Astrocyte (in vitro differentiated cells and primary cell): ENCODE measurements around the gene MAP1LC3C. TPM values are rescaled to one million over a fixed set of nuclear protein-coding genes. Genes with fewer than 3 reads are reported as not detected.

Experiments used
- DNase-seq: peaks from one replicate; pipeline ENCODE4 v3.0.0-alpha.2; 2010; ENCODE audit warnings: low read depth
- FAIRE-seq: peaks from 2 replicates; lab custom pipeline; 2011; peaks lifted over from hg19 to GRCh38; lab: Jason Lieb, UNC
- H2AFZ ChIP-seq: 2 replicates; pipeline ENCODE4 v1.6.0; 2012; ENCODE audit warnings: low read depth, low read length, inconsistent platforms
- H3K27ac ChIP-seq: 2 replicates; pipeline ENCODE4 v1.5.1; 2011; ENCODE audit warnings: low read depth, low read length, inconsistent platforms
- H3K27me3 ChIP-seq: 2 replicates; pipeline ENCODE4 v1.6.0; 2011; ENCODE audit warnings: low read length, inconsistent platforms; ENCODE audit not compliant: insufficient read depth
- H3K36me3 ChIP-seq: 2 replicates; pipeline ENCODE4 v1.5.1; 2011; ENCODE audit warnings: low read length, inconsistent platforms; ENCODE audit not compliant: insufficient read depth
- H3K4me1 ChIP-seq: 2 replicates; pipeline ENCODE4 v1.5.1; 2011; ENCODE audit warnings: low read length, inconsistent platforms; ENCODE audit not compliant: insufficient read depth
- H3K4me2 ChIP-seq: 2 replicates; pipeline ENCODE4 v1.6.0; 2012; ENCODE audit warnings: low read length, inconsistent platforms
- H3K4me3 ChIP-seq: 2 replicates; pipeline ENCODE4 v1.5.1; 2011; ENCODE audit warnings: low read depth, mild to moderate bottlenecking, low read length, inconsistent platforms; ENCODE audit not compliant: insufficient read depth
- H3K79me2 ChIP-seq: 2 replicates; pipeline ENCODE4 v1.6.0; 2012; ENCODE audit warnings: mild to moderate bottlenecking, low read length, inconsistent platforms; ENCODE audit not compliant: insufficient read depth
- H3K9ac ChIP-seq: 2 replicates; pipeline ENCODE4 v1.6.0; 2012; ENCODE audit warnings: mild to moderate bottlenecking, low read length, inconsistent platforms
- H3K9me3 ChIP-seq: 2 replicates; pipeline ENCODE4 v1.5.1; 2012; ENCODE audit warnings: low read depth, mild to moderate bottlenecking, low read length, inconsistent platforms; ENCODE audit not compliant: insufficient read depth
- H4K20me1 ChIP-seq: 2 replicates; pipeline ENCODE4 v1.6.0; 2012; ENCODE audit warnings: low read length, inconsistent platforms; ENCODE audit not compliant: insufficient read depth
- H3K27ac Mint-ChIP-seq: one replicate; pipeline ENCODE4 v1.8.0; 2021; ENCODE audit warnings: mild to moderate bottlenecking, mixed read lengths; ENCODE audit not compliant: unreplicated experiment
- H3K27me3 Mint-ChIP-seq: one replicate; pipeline ENCODE4 v1.8.0; 2021; ENCODE audit warnings: low read depth, mixed read lengths; ENCODE audit not compliant: unreplicated experiment
- H3K36me3 Mint-ChIP-seq: one replicate; pipeline ENCODE4 v1.8.0; 2021; ENCODE audit warnings: low read depth, mixed read lengths; ENCODE audit not compliant: unreplicated experiment
- H3K4me1 Mint-ChIP-seq: one replicate; pipeline ENCODE4 v1.8.0; 2021; ENCODE audit warnings: low read depth, mixed read lengths; ENCODE audit not compliant: unreplicated experiment
- H3K4me3 Mint-ChIP-seq: one replicate; pipeline ENCODE4 v1.8.0; 2021; ENCODE audit warnings: mild to moderate bottlenecking, moderate library complexity, mixed read lengths; ENCODE audit not compliant: unreplicated experiment
- H3K9me3 Mint-ChIP-seq: one replicate; pipeline ENCODE4 v1.8.0; 2021; ENCODE audit warnings: mild to moderate bottlenecking, mixed read lengths; ENCODE audit not compliant: unreplicated experiment
- EZH2 ChIP-seq: IDR thresholded peaks from 2 replicates; pipeline ENCODE4 v1.6.1; 2012; ENCODE audit warnings: mild to moderate bottlenecking, low read length, inconsistent platforms; ENCODE audit not compliant: insufficient read depth
- total RNA-seq: library from RNA; stranded (reverse); gene quantifications from 2 replicates; pipeline ENCODE4 v1.2.1, GENCODE V29; 2021
- TF ChIP-seq, protein P1 (sequence below): IDR thresholded peaks from 2 replicates; pipeline ENCODE4 v1.5.1; 2011; ENCODE audit warnings: low read depth, mild to moderate bottlenecking, inconsistent platforms, low read length, moderate library complexity; ENCODE audit not compliant: insufficient read depth

Gene MAP1LC3C
- total RNA-seq, 1 donor from 2014 or later: 9.9 TPM

DNA sequence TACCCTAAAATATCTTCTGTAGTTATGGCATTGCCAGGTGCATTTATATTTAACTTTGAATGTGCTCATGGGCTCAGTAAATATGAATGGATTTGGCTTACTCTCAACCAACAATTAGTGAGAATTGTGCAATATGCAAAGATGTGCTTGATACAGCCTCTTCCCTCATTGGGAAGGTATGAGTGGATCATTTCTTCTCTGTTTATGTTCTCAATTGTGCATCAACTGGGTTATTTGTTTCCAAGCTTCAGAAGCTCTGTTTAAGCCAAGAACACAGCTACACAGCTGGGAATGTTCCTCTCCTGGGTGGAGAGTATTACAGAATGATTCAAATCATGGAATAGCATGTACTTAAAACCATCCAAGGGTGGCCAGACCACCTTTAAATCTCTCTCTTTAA, 17.6 kb upstream of the MAP1LC3C start:
- Mint-ChIP-seq H3K27me3 (no peaks in the 10 kb centered on the region), H3K4me1 (peaks cover 9% of the 10 kb centered on the region), H3K36me3 (no peaks in the 10 kb centered on the region), H3K4me3 (no peak overlapping the region), H3K27ac (no peak overlapping the region), H3K9me3 (no peaks in the 10 kb centered on the region)
- Histone ChIP-seq H3K4me3 (no peak overlapping the region), H3K27ac (no peak overlapping the region), H3K9me3 (no peaks in the 10 kb centered on the region), H3K4me2 (no peak overlapping the region), H3K36me3 (no peaks in the 10 kb centered on the region), H2AFZ (no peak overlapping the region), H4K20me1 (no peaks in the 10 kb centered on the region), H3K4me1 (no peaks in the 10 kb centered on the region), H3K27me3 (no peaks in the 10 kb centered on the region), H3K9ac (no peak overlapping the region), H3K79me2 (no peaks in the 10 kb centered on the region)
- TF ChIP-seq EZH2: no peak
- TF ChIP-seq, protein P1, sequence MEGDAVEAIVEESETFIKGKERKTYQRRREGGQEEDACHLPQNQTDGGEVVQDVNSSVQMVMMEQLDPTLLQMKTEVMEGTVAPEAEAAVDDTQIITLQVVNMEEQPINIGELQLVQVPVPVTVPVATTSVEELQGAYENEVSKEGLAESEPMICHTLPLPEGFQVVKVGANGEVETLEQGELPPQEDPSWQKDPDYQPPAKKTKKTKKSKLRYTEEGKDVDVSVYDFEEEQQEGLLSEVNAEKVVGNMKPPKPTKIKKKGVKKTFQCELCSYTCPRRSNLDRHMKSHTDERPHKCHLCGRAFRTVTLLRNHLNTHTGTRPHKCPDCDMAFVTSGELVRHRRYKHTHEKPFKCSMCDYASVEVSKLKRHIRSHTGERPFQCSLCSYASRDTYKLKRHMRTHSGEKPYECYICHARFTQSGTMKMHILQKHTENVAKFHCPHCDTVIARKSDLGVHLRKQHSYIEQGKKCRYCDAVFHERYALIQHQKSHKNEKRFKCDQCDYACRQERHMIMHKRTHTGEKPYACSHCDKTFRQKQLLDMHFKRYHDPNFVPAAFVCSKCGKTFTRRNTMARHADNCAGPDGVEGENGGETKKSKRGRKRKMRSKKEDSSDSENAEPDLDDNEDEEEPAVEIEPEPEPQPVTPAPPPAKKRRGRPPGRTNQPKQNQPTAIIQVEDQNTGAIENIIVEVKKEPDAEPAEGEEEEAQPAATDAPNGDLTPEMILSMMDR: no peak
- no peak for DNase-seq
- no peak for FAIRE-seq

DNA sequence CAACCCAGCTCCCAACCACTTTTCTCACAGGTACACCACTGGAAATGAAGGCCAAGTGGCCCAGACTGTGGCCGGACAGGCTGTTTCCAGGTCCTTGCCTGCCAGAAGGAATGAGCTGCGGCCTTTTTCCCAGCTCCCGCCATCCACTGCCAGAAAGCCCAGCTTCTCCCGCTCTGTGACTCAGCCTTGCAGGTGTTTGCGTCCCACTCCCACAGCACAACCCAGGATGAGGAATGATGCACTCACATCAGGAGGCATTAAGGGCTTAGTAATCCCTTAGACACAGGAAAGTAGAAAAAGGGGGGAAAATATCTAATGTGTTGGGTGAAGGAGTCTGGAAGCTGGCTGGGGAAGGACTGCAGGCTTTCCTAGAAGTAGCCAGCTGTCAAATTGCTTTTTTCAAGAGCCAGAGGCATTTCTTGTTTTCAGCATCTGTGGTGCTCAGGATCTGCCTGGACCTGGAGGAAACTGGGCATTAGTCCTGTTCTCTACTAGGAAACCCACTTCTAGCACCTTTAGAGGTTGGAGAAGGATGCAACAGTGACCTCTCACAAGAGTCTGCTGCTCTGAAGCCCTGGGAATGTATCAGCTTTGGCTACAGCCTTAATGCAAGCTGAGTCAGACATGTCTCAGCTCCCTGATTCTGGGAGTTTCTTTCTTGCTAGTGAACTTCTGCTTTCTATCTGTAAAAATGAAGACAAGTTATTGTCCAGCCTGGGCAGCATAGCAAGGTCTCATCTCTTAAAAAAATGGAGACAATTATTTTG, 13.2 kb upstream of the MAP1LC3C start:
- Histone ChIP-seq H3K36me3 (no peaks in the 10 kb centered on the region), H3K4me2 (no peak overlapping the region), H3K27ac (peak overlapping the region; percentile 17), H3K79me2 (no peaks in the 10 kb centered on the region), H3K9me3 (no peaks in the 10 kb centered on the region), H3K27me3 (no peaks in the 10 kb centered on the region), H4K20me1 (no peaks in the 10 kb centered on the region), H3K4me1 (no peaks in the 10 kb centered on the region), H3K9ac (no peak overlapping the region), H2AFZ (no peak overlapping the region), H3K4me3 (no peak overlapping the region)
- DNase-seq (peak; percentile 83), FAIRE-seq (no peak)
- Mint-ChIP-seq H3K9me3 (no peaks in the 10 kb centered on the region), H3K4me3 (no peak overlapping the region), H3K27me3 (no peaks in the 10 kb centered on the region), H3K36me3 (no peaks in the 10 kb centered on the region), H3K4me1 (peaks cover 9% of the 10 kb centered on the region), H3K27ac (peak overlapping the region; percentile 85)
- TF ChIP-seq, protein P1: no peak
- no peak for TF ChIP-seq EZH2
